Activated B cell treated with CpG ODN at 0.5 μM for 24 hours (primary cell): ENCODE results near the gene OBSCN. TPM values are rescaled to one million over a fixed set of nuclear protein-coding genes. Genes with fewer than 3 reads are reported as not detected.

Experiments
- ATAC-seq: fragments of 200-7000 bp; cut with Tn5 transposase; one replicate; pipeline ENCODE4 v1.10.0; 2021; ENCODE audit warnings: low read depth, mild to moderate bottlenecking, moderate library complexity
- CTCF ChIA-PET: fragments of 350-600 bp; sonication (Branson Sonifier 250); formaldehyde crosslinking; loops from one replicate; lab custom pipeline; 2021; ENCODE audit warnings: antibody characterized with exemption; lab: Charles Lee
- POLR2A ChIA-PET: fragments of 350-600 bp; sonication (Branson Sonifier 250); formaldehyde crosslinking; loops from one replicate; lab custom pipeline; 2021; ENCODE audit warnings: antibody characterized with exemption; lab: Charles Lee
- DNase-seq: peaks from one replicate; pipeline ENCODE4 v3.0.0; 2022
- H3K27ac Mint-ChIP-seq: one replicate; pipeline ENCODE4 v1.8.0; 2020; ENCODE audit warnings: mixed read lengths
- H3K27me3 Mint-ChIP-seq: one replicate; pipeline ENCODE4 v1.8.0; 2021; ENCODE audit warnings: mixed read lengths
- H3K36me3 Mint-ChIP-seq: one replicate; pipeline ENCODE4 v1.8.0; 2021; ENCODE audit warnings: low read depth, mixed read lengths
- H3K4me1 Mint-ChIP-seq: one replicate; pipeline ENCODE4 v1.8.0; 2021; ENCODE audit warnings: mixed read lengths
- H3K4me3 Mint-ChIP-seq: one replicate; pipeline ENCODE4 v1.8.0; 2020; ENCODE audit warnings: mild to moderate bottlenecking, mixed read lengths
- H3K9me3 Mint-ChIP-seq: one replicate; pipeline ENCODE4 v1.8.0; 2020; ENCODE audit warnings: mixed read lengths
- CTCF ChIP-seq: fragments of 200-600 bp; IDR thresholded peaks from one replicate; pipeline ENCODE4 v1.8.0; 2022; ENCODE audit warnings: antibody characterized with exemption, mild to moderate bottlenecking
- intact Hi-C: fragments of 100-400 bp; cut with micrococcal nuclease; formaldehyde crosslinking; loops from one replicate; pipeline ENCODE4 v1.15.1; 2024
- total RNA-seq: library from RNA; stranded (reverse); gene quantifications from 2 replicates; pipeline ENCODE4 v1.2.3, GENCODE V29; 2022

The OBSCN gene
- total RNA-seq, 1 donor from 2014 or later = 19.8 TPM

- peak; percentile 10 for DNase-seq
- intact Hi-C loops = loop anchor here (5.0 kb wide), 3 partner anchors 142 to 542 kb away; no protein-coding TSS in a partner anchor
- CTCF ChIA-PET = no interaction called here
- no peaks in the 10 kb centered on the region for H3K9me3 Mint-ChIP-seq
- no peaks in the 10 kb centered on the region for H3K27me3 Mint-ChIP-seq
- H3K4me1 Mint-ChIP-seq = peaks cover 8% of the 10 kb centered on the region
- H3K4me3 Mint-ChIP-seq = peak overlapping the region; percentile 82
- POLR2A ChIA-PET = interaction anchor here (2.3 kb wide), 1 partner anchor 109 kb away, joined by 11 read pairs; the partner anchor contains the start of gene IBA57
- peak overlapping the region; percentile 30 for H3K27ac Mint-ChIP-seq
- no peak for ATAC-seq
- TF ChIP-seq CTCF = no peak
- H3K36me3 Mint-ChIP-seq = no peaks in the 10 kb centered on the region
Observed at GRCh38 chr1:228274452-228275178, 66.8 kb downstream of the OBSCN start.

DNA sequence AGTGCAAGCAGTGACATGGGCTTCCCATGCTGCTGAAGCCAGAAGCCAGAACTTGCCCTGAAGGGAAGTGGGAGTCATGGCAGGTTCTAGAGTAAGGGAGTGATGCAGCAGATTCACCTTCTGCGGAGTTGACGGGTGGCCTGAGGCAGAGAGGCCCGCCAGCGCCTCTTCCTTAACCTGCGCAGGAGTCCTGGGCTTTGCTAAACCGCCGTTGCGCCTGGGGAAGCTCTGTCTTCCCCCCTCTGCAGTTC lies 67.3 kb downstream of the OBSCN start:
- CTCF ChIA-PET = no interaction called here
- no peak for ATAC-seq
- H3K9me3 Mint-ChIP-seq = no peaks in the 10 kb centered on the region
- H3K27me3 Mint-ChIP-seq = no peaks in the 10 kb centered on the region
- H3K4me3 Mint-ChIP-seq = peak overlapping the region; percentile 82
- H3K27ac Mint-ChIP-seq = peak overlapping the region; percentile 30
- H3K4me1 Mint-ChIP-seq = peaks cover 8% of the 10 kb centered on the region
- TF ChIP-seq CTCF = no peak
- no peak for DNase-seq
- H3K36me3 Mint-ChIP-seq = peaks cover 3% of the 10 kb centered on the region
- intact Hi-C loops = loop anchor here (5.0 kb wide), 3 partner anchors 143 to 543 kb away; no protein-coding TSS in a partner anchor
- POLR2A ChIA-PET = interaction anchor here (0.6 to 2.3 kb wide), 5 partner anchors 109 to 137 kb away, joined by 3 to 11 read pairs (median 4); partner anchors contain the start of genes IBA57 and TRIM11

- H3K36me3 Mint-ChIP-seq = peaks cover 3% of the 10 kb centered on the region
- peak overlapping the region; percentile 82 for H3K4me3 Mint-ChIP-seq
- H3K4me1 Mint-ChIP-seq = peaks cover 8% of the 10 kb centered on the region
- TF ChIP-seq CTCF = no peak
- peak; percentile 98 for ATAC-seq
- H3K27me3 Mint-ChIP-seq = no peaks in the 10 kb centered on the region
- ChIA-PET POLR2A (interaction anchor here (0.6 to 2.3 kb wide), 5 partner anchors 109 to 137 kb away, joined by 3 to 11 read pairs (median 4); partner anchors contain the start of genes IBA57 and TRIM11), CTCF (no interaction called here)
- DNase-seq = peak; percentile 66
- intact Hi-C loops = loop anchor here (1.0 to 5.0 kb wide), 9 partner anchors 62 to 543 kb away; partner anchors contain the start of genes GUK1, IBA57, MRPL55 and RNF187
- H3K9me3 Mint-ChIP-seq = no peaks in the 10 kb centered on the region
- no peak overlapping the region for H3K27ac Mint-ChIP-seq
Observed at GRCh38 chr1:228275430-228276173, 67.8 kb downstream of the OBSCN start.

GRCh38 chr1:228276174-228276831 lies 68.5 kb downstream of the OBSCN start:
- ChIA-PET POLR2A (interaction anchor here (0.9 to 2.3 kb wide), 4 partner anchors 110 to 138 kb away, joined by 3 to 11 read pairs (median 6); partner anchors contain the start of genes IBA57 and TRIM11), CTCF (no interaction called here)

More at GRCh38 chr1:228276174-228276831, 68.5 kb downstream of the OBSCN start:
- DNase-seq (no peak), ATAC-seq (peak; percentile 16)
- peaks cover 8% of the 10 kb centered on the region for H3K4me1 Mint-ChIP-seq
- H3K36me3 Mint-ChIP-seq = peaks cover 3% of the 10 kb centered on the region
- no peaks in the 10 kb centered on the region for H3K27me3 Mint-ChIP-seq
- H3K4me3 Mint-ChIP-seq = peak overlapping the region; percentile 82
- no peak overlapping the region for H3K27ac Mint-ChIP-seq
- TF ChIP-seq CTCF = no peak
- intact Hi-C loops = loop anchor here (1.0 to 5.0 kb wide), 9 partner anchors 63 to 544 kb away; partner anchors contain the start of genes GUK1, IBA57, MRPL55 and RNF187
- no peaks in the 10 kb centered on the region for H3K9me3 Mint-ChIP-seq
